HG03175 (cell line): Measurements from ENCODE around the gene CAMK1.
A peak's percentile ranks its signal among the peaks of the same experiment; 100 is the strongest.

Experiments used
- ATAC-seq: cut with Tn5 transposase; IDR thresholded peaks from one replicate; pipeline ENCODE4 v1.9.1; 2021; ENCODE audit warnings: mild to moderate bottlenecking, moderate library complexity; ENCODE audit not compliant: unreplicated experiment

CAMK1 gene

GRCh38 chr3:9743548-9743947 lies 26.2 kb downstream of the CAMK1 start:
- no peak for ATAC-seq

- no peak for ATAC-seq
Observed at GRCh38 chr3:9742560-9742959, 27.2 kb downstream of the CAMK1 start.

GRCh38 chr3:9739181-9739580 lies 30.6 kb downstream of the CAMK1 start:
- ATAC-seq = no peak

GRCh38 chr3:9736831-9737230 lies 32.9 kb downstream of the CAMK1 start:
- no peak for ATAC-seq

- no peak for ATAC-seq
Observed at GRCh38 chr3:9732740-9733115, 37.0 kb downstream of the CAMK1 start.

GRCh38 chr3:9732080-9732739 lies 37.5 kb downstream of the CAMK1 start:
- ATAC-seq = no peak

GRCh38 chr3:9731206-9732079 lies 38.3 kb downstream of the CAMK1 start, which contains the start of gene BRPF1:
BRPF1 (plus strand) TSS chr3:9731735; CDS start chr3:9734141, 2,406 bp downstream.
- ATAC-seq = peak; percentile 92

- peak; percentile 40 for ATAC-seq
Observed at GRCh38 chr3:9730657-9731205, 39.0 kb downstream of the CAMK1 start.

GRCh38 chr3:9729419-9729818 lies 40.3 kb downstream of the CAMK1 start:
- ATAC-seq = no peak

- no peak for ATAC-seq
Observed at GRCh38 chr3:9727743-9728142, 42.0 kb downstream of the CAMK1 start.

- peak; percentile 27 for ATAC-seq
Observed at GRCh38 chr3:9727041-9727595, 42.6 kb downstream of the CAMK1 start.

GRCh38 chr3:9725775-9726515 lies 43.8 kb downstream of the CAMK1 start:
- no peak for ATAC-seq

GRCh38 chr3:9721700-9722060 lies 48.1 kb downstream of the CAMK1 start:
- no peak for ATAC-seq

GRCh38 chr3:9721015-9721699 lies 48.6 kb downstream of the CAMK1 start:
- no peak for ATAC-seq

- ATAC-seq = no peak
Observed at GRCh38 chr3:9718118-9718517, 51.6 kb downstream of the CAMK1 start.

- ATAC-seq = no peak
Observed at GRCh38 chr3:9717563-9717962, 52.2 kb downstream of the CAMK1 start.

GRCh38 chr3:9716801-9717555 lies 52.8 kb downstream of the CAMK1 start:
- no peak for ATAC-seq

GRCh38 chr3:9715764-9716437 lies 53.8 kb downstream of the CAMK1 start:
- ATAC-seq = no peak

GRCh38 chr3:9715136-9715535 lies 54.6 kb downstream of the CAMK1 start:
- no peak for ATAC-seq
